GM21367 (cell line): ENCODE data around the gene MXI1.

Source experiments
- ATAC-seq: cut with Tn5 transposase; IDR thresholded peaks from one replicate; pipeline ENCODE4 v1.9.1; 2021; ENCODE audit not compliant: unreplicated experiment

The MXI1 gene

DNA sequence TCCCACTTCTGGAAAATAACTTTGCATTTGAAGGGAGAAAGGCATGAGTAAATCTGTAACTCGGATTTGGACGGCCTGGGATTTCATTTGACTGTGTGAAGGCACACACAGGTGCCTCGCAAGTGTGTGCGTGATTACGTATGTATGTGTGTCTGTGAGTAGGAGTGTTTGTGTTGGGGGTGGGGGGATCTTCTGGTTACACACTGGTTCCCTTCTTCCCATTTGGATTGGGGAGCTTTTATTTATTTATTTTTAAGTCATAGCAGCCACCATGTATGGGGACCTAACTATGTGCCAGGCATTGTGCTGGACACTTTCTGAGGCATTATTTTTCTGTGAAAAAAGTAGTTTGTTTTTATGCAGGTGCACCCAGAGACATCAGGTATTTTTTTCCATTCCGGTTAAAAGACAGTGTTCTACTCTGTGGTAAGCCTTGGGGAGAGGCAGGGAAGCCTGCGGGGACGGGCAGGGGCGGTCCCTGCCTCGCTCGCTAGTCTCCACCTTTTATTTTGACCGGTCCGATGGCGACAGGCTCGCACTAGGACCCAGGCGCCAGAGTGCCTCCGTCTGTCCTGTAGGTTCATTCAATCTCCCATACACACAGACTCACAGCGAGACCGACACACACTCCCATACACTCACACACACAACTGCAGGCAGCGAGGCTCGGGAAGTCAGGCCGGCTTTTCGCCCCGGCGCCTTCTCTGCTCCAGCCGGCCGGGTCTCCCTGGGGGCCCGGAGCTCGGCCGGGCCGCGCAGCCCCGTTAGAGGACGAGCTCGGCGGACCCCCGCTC, at the start of gene MXI1:
TSS of gene MXI1 (plus strand) at position 595 of the 794 bp plus-strand sequence. CDS start 204 bp downstream, outside the sequence.
- ATAC-seq = peak; percentile 48

DNA sequence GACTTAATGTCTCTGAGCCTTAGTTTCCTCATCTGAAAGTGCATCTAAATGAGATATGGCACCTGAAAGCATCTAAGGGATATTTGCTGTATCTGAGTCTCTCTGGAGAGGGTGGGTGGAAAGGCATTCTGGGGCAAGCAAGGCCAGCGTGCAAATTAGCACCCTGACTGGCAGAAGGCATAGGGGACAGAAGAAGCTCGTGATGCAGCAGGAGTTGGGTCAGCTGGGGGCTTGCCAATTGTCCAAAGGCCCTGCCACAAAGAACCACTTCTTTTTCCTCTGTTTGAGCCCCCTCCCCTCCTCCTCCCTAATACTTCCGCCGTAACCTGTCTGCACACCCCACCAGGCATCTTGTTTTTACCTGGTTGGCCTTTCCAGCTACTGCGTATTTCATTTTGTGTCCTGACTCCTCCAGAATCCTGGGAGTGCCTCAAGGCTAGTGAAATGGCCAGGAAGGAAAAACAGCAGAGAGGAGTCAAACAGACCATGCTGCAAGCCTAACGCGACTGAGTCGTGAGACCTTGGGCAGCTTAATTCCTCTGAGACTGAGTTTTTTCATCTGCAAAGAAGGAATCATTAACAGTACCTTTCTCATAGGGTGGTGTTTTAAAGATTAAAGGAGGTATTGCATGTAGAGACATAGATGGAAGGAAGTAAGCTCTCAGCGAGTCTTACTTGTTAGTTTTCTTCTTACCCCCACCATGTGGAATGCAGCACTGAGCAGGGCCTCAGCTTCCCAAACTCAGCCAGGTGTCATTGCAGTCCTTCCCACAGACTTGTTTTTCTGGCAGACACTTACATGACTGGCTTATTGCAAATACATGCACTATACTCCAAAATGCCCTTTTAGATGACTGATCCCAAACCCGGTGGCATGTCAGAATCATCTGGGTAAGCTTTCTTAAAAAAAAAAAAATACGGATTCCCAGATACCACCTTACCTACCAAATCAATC, 49.1 kb upstream of the MXI1 start:
- no peak for ATAC-seq

DNA sequence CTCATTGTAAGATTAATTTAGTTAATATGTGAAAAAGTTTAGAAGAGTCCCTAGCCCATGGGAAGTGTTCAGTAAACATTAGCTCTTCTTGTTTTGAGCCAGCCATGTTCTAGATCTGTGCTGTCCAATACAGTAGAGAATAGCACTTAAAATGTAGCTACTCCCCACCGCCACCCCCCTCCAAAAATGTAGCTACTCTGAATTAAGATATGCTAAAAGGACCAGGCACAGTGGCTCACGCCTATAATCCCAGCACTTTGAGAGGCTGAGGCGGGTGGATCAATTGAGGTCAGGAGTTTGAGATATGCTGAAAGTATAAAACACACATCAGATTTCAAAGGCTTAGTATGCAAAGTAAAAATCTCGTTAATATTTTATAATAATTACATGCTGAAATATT, 47.3 kb upstream of the MXI1 start:
- ATAC-seq = no peak

DNA sequence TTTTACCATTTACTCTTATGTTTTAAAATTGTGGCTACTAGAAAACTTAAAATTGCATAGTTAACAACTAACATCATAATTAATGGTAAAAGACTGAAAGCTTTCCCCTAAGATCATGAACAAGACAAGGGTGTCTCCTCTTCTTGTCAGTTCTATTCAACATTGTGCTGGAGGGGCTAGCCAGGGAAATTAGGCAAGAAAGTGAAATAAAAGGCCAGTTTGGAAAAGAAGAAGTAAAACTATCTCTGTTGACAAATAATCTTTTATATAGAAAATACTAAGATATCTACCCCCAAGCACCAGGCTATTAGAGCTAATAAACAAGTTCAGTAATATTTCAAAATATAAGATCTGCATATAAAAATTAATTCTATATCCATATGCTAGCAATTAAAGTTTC, 46.9 kb upstream of the MXI1 start:
- no peak for ATAC-seq

DNA sequence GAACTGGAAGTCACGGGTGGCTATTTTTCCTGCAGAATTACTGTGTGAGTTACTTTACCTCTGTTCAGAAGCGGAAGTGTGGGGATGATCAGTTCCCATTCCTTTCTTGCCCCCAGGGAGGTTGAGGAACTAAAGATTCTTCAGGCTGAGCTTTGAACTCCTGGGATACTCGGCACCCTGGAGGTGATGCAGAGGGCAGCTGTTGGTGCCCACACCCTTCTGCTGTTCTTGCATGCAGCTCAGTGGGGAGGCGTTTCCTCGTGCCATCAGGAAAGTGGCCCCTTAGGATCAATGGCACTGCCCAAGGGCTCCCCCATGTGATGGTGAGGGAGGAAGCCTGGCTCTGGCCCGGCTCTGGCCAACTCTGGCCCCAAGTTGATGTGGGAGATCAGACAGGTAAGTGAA, 44.7 kb upstream of the MXI1 start:
- ATAC-seq = no peak

DNA sequence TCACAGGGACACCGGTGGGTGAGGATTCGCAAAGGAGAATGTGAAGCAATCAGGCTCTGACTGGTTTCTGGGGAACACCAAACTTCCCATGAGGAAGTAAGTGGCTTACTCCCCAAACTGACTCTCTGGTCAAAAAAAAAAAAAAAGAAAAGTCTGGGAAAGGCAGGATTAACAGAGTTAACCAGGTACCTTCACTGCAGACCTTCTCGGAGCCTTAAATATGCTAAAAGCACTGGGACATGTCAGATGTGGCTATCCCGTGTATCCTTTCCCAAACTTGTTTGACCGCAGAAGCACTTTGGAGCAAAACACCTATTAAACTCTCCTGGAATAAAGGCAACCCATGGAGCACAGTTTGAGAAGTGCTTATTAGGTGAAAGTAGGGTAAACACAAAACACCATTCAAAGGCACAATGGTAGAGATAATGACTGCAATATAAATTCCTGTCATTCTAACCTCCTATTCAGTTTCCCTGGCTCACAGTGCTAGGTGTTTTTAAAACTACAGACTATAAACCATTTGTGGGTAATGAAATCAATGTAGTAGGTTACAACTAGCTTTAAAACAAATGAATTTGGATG, 44.1 kb upstream of the MXI1 start:
- ATAC-seq = no peak

DNA sequence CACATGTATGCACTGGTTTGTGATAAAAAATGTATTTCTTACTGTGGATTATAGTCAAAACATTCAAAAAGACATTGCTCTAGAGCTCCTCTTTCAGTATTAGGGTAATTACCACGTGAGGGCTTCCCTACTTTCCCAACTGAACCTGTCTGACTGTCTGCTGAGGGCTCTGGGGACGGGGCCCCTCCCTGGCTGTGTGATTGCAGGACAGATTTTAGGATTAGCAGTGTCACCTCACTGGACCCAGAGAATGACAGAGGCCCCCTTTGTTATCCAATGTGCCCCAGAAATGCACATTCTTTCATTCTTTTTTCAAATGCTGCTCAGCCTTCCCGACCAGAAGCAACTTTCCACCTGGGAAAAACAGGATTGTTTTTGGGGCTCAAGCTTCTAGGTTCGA, 43.6 kb upstream of the MXI1 start:
- ATAC-seq = no peak

DNA sequence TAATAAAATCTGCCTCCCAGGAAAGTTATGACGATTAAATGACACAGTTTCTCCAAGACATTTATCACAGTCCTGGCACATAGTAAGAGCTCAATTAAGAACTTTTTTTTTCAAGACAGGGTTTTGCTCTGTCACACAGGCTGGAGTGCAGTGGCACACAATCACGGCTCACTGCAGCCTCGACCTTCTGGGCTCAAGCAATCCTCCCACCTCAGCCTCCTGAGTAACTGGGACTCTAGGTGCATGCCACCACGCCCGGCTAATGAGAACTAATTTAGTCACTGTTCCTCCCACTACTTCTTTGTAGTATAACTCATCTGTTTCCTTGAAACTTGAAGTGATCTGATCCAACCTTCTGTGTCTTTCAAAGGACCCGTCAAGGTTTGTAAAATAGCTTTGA, 42.2 kb upstream of the MXI1 start:
- no peak for ATAC-seq

DNA sequence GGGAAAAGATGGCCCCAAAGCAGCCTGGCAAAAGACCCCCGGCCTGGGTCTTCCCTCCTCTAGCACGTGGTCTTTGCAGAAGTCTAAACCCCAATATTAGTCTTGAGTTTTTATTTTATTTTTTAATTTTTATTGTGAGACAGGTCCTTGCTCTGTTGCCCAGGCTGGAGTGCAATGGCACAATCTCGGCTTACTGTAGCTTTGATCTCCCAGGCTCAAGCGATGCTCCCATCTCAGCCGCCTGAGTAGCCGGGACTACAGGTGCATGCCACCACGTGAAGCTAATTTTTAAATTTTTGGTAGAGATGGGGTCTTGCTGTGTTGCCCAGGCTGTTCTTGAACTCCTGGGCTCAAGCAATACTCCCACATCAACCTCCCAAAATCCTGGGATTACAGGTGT, 40.3 kb upstream of the MXI1 start:
- no peak for ATAC-seq

DNA sequence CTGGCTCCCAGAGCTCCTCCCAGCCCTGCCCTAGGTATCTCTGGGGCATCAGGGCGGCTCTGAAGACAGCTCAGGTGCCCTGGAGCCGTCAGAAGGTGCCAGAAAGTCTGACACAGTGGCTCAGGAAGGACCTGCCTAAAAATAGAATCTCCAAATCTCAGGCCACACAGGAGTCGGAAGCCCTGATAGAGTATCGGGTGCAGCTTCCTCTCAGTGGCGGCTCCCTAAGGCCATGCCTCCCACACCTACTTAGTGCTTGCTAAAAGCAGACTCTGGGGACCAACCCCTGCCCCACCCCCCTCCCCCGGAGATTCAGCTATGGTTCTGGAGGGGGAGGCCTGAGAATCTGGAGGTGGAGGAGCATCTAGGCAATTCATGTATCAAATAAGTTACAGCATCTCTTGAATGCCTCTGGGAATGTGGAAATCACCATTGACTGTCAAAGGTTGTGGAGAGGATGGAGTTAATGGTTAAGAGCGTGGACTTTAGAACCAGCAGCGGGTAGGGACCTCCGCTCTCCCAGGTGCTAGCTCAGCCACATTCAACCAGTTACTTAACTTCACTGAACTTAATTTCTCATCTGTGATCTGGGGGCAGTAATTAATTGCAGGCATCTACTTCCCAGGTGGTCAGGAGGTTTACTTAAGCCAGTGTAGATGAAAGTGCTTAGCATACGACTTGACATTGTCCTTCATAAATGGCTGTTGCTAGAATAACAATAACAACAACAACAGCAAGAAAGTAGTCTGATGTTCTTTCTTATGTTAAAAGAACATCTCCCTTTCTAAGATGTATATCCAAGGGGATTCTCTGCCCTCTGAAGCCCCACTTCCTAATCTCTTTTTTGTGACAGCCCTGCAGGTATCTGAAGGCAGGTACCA, 38.6 kb upstream of the MXI1 start:
- ATAC-seq = no peak

DNA sequence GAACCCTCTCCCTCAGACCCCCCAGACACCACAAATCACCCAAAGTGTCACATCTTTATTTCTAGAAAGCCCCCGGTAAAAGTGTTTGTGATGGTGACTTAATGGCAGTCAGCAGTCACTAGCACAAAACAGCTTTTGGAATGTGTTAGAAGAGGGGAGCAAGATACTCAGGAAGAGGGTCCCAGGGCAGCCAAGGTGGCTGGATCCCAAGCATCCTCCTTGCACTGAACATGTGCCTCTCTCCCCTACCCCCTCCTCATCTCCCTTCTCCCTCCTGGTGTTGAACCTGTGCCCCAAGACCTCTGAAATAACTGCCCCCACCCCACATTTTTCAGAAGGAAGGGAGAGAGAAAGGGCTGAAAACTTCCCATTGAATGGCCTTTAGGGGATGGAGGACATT, 37.8 kb upstream of the MXI1 start:
- no peak for ATAC-seq

DNA sequence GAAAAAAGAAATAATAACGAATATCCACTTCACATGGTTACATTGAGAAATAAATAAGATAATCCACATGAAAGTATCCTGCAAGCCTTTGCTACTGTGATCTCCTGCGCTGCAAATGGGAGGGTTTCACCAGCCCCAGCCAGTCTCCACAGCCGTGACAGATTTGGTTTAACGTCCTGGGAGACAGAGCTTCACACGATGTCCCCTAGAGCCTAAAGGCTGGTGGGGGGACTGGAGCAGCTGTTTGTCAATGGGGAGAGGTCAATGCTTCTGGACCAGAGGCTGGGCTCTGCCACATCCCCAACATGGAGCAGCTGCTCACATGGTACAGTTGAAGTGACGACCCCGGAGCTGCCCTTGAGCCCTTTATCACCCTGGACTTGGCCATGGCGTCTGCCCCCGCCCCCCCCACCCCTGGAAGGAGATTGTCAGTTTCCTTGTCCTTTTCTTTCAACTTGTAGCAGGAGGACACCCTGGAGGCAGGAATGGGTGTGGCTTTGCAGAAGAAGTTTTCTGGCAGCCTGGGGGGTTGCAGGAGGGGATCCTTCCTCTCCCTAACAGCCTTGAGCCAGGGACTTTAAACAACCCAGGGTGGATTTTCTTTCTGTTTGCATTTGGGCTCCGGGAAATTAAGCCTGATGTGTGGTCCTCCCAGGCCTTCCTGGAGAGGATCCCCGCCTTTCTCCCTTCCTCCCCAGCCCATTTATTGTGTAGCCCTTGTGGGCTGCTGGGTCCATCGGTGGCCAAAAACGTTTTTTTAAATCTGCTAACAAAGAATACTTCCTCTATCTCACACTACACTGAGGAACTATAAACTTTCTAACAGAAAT, 37.0 kb upstream of the MXI1 start:
- ATAC-seq = no peak

DNA sequence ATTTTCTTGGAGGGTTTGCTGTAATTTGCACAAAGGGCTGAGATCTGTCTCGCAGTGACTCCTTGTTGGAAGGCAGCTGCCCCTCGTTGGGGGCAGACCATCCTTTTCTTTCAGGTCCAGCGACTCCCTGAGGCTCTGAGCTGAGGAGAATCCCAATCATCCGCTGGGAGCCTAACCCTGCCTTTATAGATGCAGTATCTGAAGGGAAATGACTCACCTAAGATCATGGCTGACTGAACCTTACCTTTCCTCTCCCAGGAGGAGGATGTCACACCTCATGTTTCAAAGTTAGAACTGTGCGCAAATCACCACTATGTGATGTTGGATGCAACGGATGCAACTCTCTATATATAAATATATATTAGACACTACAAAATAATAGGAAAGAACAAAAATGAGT, 36.4 kb upstream of the MXI1 start:
- ATAC-seq = no peak

DNA sequence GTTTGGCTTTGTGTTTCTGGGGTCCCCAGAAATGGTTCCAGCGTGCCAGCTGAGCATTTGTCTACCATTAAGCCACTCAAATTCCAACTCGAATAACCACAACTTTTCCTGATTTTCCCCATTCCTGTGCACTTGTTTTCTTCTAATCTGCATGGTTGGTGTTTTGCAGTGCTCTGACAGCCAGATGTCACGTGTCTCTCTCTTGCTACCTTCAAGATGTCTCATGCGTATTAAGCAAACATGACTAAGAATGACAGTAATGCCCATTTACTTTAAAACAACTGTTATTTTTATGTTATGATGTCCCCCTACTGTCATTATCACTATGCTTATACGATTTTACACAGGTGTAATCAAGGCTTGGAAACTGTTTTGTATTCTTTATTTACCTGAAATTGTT, 35.2 kb upstream of the MXI1 start:
- no peak for ATAC-seq

DNA sequence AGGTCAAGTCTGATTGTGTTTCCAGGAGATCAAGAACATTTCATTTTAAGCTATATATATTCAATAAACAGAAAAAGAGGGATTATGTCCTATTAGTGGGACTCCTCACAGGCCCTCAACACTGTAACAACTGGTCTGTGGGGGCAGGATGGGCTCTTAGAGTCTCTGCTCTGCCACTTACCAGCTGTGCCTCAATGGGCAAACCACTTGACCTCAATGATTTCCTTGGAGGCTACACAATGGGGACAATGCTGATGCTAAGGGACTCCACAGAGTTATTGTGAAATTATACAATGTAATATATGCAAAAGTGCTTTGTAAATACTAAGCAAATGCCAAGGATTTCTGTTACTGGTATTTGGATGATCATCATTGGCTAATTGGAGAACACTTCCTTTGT, 33.2 kb upstream of the MXI1 start:
- ATAC-seq = no peak

DNA sequence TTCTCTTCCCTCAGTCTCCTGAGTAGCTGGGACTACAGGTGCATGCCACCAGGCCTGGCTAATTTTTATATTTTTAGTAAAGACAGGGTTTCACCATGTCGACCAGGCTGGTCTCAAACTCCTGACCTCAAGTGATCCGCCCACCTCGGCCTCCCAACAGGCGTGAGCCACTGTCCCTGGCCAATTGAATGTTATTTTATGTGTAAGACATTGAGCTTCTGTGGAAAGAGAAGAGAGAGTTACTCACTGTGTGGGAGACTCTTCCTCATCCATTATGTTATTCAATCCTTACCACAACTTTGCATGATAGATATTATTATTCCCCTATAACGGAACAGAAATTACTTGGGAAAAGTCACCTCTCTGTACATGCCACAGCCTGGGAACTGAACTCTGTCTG, 32.6 kb upstream of the MXI1 start:
- ATAC-seq = no peak

DNA sequence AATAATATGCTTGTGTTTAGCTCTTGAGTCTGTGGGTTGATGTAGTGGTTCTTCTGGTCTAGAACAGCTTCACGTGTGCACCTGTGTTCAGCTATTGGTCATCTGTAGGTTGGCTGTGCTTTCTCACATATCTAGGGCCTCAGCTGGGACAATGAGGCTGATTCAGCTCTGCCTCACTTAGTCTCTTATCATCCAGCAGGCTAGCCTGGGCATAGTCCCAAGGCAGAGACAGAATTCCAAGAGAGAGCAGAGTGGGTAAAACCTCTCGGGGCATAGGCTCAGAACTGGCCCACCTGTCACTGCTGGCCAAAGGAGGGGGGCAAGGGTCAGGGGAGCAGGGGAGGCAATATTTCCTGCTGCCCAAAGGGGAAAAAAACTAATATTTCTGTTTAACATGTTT, 32.0 kb upstream of the MXI1 start:
- ATAC-seq = no peak

DNA sequence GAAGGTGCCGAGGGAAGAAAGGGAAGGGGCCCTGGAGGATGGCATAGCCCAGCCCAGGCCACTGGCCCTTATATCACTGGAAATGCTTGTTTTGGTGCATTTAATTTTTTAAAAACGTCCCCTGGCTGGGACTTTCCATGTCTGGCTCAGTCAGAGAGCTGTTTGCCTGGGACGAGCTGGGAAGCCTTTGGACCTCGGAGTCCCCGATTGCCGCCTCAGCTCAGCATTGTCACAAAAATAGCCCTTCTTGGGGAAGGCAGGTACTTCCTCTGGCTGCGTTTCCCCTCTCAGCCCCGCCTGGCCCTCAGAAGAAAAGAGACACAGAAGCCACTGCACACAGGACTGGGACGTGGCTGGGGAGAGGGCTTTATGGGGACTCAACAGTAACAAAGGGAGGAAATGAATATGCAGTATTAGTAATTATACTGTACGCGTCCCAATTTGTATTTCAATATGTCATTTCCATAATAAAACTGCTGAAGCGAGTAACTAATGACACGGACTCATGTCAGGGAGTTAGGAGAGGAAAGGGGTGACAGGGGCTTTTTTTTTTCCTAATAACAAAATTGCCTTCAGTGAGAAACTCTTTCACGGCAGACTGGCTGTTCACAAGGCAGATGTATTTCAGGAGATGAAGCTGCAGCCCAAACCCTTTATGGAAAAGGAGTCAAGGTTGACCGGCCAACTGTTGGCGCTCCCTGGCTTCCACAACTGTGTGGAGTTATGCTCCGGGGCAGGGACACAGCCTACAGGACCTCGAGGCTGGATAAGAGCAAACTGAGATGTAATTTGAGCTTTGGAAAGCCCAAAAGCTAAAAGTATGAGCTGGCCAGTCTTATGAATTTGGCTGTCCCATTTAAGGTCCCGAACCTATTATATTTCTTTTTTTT, 31.0 kb upstream of the MXI1 start:
- ATAC-seq = no peak

DNA sequence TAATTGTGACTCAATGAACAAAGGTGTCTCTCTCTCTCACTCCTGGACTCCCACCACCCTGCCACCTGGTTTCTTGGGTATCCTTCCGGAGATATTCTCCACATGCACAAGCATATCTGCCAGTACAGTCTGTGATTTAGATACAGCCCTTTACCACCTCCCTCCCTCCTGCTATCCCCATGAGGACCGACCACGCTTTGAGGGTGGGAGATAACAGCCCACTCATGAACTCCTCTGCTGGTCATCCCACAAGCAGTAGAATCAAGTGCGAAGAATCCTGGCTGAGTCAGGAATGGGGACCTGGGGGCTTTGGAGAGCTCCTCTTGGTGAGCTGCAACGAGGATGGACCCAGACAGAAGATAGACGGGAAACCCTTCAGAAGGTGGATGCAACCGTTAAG, 28.2 kb upstream of the MXI1 start:
- ATAC-seq = no peak
